Measurements from ENCODE around the gene COX6B2.

The COX6B2 gene

GRCh38 chr19:55353803-55354697 lies 469 bp downstream of the COX6B2 start:
- Histone ChIP-seq H3K9ac (ENCODE audit: low read length) (no peak overlapping the region), H3K4me3 (ENCODE audit: low read length) (peak overlapping the region; percentile 54), H3K9me3 (ENCODE audit: control insufficient read depth, low read length) (no peaks in the 10 kb centered on the region), H3K4me1 (ENCODE audit: control insufficient read depth, insufficient read depth, low read length) (no peaks in the 10 kb centered on the region), H3K36me3 (ENCODE audit: control insufficient read depth, insufficient read depth, low read length, severe bottlenecking) (no peaks in the 10 kb centered on the region), H3K27me3 (replicated peaks; ENCODE audit: control insufficient read depth, insufficient read depth, low read length) (peaks cover 37% of the 10 kb centered on the region)
- DNase-seq (ENCODE audit: low read depth) = peak; percentile 74

DNA sequence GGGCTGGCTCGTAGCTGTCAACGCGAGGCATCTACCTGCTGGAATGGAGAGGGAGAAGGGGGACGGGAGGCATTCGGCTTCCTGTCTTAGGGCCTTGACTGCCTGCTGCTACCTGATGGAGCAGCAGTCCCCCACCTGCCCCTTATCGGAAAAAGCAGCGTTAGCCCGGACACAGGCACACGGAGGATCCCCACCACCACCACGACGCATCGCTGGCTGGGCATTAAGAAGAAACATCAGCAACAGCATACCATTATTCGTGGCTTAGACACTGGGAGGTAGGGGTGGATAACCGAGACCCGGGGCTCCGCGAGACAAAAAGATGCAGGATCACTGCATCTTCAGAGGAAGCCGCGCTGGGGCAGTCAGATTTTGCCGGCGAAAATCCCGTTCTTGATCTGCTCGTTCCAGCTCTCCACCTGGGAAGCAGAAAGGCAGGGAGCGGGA lies 1.1 kb downstream of the COX6B2 start:
- H3K4me3 ChIP-seq (ENCODE audit: low read length) = peak overlapping the region; percentile 54
- no peak for DNase-seq (ENCODE audit: low read depth)
- peaks cover 37% of the 10 kb centered on the region for H3K27me3 ChIP-seq (replicated peaks; ENCODE audit: control insufficient read depth, insufficient read depth, low read length)

GRCh38 chr19:55352549-55353145 lies 1.9 kb downstream of the COX6B2 start:
- no peak overlapping the region for H3K4me3 ChIP-seq (ENCODE audit: low read length)
- H3K4me1 ChIP-seq (ENCODE audit: control insufficient read depth, insufficient read depth, low read length) = no peaks in the 10 kb centered on the region
- no peak overlapping the region for H3K9ac ChIP-seq (ENCODE audit: low read length)
- no peaks in the 10 kb centered on the region for H3K9me3 ChIP-seq (ENCODE audit: control insufficient read depth, low read length)
- no peaks in the 10 kb centered on the region for H3K36me3 ChIP-seq (ENCODE audit: control insufficient read depth, insufficient read depth, low read length, severe bottlenecking)
- H3K27me3 ChIP-seq (replicated peaks; ENCODE audit: control insufficient read depth, insufficient read depth, low read length) = peaks cover 37% of the 10 kb centered on the region
- no peak for DNase-seq (ENCODE audit: low read depth)

More for the DNA sequence above, 1.1 kb downstream of the COX6B2 start:
- no peaks in the 10 kb centered on the region for H3K36me3 ChIP-seq (ENCODE audit: control insufficient read depth, insufficient read depth, low read length, severe bottlenecking)
- no peaks in the 10 kb centered on the region for H3K9me3 ChIP-seq (ENCODE audit: control insufficient read depth, low read length)
- no peaks in the 10 kb centered on the region for H3K4me1 ChIP-seq (ENCODE audit: control insufficient read depth, insufficient read depth, low read length)
- no peak overlapping the region for H3K9ac ChIP-seq (ENCODE audit: low read length)

- Histone ChIP-seq H3K9me3 (ENCODE audit: control insufficient read depth, low read length) (no peaks in the 10 kb centered on the region), H3K36me3 (ENCODE audit: control insufficient read depth, insufficient read depth, low read length, severe bottlenecking) (no peaks in the 10 kb centered on the region), H3K4me3 (ENCODE audit: low read length) (no peak overlapping the region), H3K4me1 (ENCODE audit: control insufficient read depth, insufficient read depth, low read length) (no peaks in the 10 kb centered on the region), H3K27me3 (replicated peaks; ENCODE audit: control insufficient read depth, insufficient read depth, low read length) (peaks cover 34% of the 10 kb centered on the region), H3K9ac (ENCODE audit: low read length) (no peak overlapping the region)
- no peak for DNase-seq (ENCODE audit: low read depth)
Measured at GRCh38 chr19:55352040-55352439, 2.5 kb downstream of the COX6B2 start.

DNA sequence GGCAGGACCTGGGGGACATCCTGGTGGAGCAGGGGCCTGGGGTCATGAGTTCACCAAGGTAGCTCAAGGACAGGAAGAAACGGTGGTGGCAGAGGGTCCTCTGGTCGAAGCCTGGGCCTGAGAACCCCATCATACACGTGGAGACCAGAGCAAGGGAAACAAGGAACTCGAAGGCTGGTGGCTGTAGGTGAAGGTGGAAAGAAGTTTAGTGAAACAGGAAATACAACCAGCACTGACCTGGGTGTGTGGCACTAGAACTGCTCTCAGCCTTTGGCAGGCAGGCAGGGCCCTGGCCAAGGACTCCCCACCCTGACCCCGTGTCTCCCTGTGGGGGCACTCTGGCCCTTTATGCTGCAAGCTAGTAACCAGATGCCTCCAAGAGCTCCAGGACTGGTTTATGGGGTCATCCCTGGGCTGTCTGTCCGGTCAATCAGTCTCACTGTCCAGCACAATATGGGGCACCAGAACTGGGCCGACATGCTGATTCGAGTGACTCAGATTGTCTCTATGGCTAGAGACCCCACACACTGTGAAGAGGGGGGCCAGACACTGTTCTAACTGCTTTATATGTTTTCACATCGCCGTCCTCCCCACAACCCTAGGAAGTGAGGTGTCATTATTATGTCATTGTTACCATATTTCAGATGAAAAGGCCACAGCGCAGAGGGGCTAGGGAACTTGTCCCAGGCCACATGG lies 3.8 kb downstream of the COX6B2 start:
- Histone ChIP-seq H3K4me1 (ENCODE audit: control insufficient read depth, insufficient read depth, low read length) (peaks cover 8% of the 10 kb centered on the region), H3K9me3 (ENCODE audit: control insufficient read depth, low read length) (no peaks in the 10 kb centered on the region), H3K36me3 (ENCODE audit: control insufficient read depth, insufficient read depth, low read length, severe bottlenecking) (no peaks in the 10 kb centered on the region)

GRCh38 chr19:55348317-55349034 lies 6.0 kb downstream of the COX6B2 start:
- DNase-seq (ENCODE audit: low read depth) = no peak
- H3K4me1 ChIP-seq (ENCODE audit: control insufficient read depth, insufficient read depth, low read length) = peaks cover 15% of the 10 kb centered on the region
- H3K9ac ChIP-seq (ENCODE audit: low read length) = no peak overlapping the region
- H3K4me3 ChIP-seq (ENCODE audit: low read length) = no peak overlapping the region
- peaks cover 4% of the 10 kb centered on the region for H3K36me3 ChIP-seq (ENCODE audit: control insufficient read depth, insufficient read depth, low read length, severe bottlenecking)
- H3K27me3 ChIP-seq (replicated peaks; ENCODE audit: control insufficient read depth, insufficient read depth, low read length) = peaks cover 28% of the 10 kb centered on the region
- no peaks in the 10 kb centered on the region for H3K9me3 ChIP-seq (ENCODE audit: control insufficient read depth, low read length)

More for the DNA sequence above, 3.8 kb downstream of the COX6B2 start:
- Histone ChIP-seq H3K9ac (ENCODE audit: low read length) (no peak overlapping the region), H3K4me3 (ENCODE audit: low read length) (no peak overlapping the region), H3K27me3 (replicated peaks; ENCODE audit: control insufficient read depth, insufficient read depth, low read length) (peaks cover 33% of the 10 kb centered on the region)
- DNase-seq (ENCODE audit: low read depth) = no peak

DNA sequence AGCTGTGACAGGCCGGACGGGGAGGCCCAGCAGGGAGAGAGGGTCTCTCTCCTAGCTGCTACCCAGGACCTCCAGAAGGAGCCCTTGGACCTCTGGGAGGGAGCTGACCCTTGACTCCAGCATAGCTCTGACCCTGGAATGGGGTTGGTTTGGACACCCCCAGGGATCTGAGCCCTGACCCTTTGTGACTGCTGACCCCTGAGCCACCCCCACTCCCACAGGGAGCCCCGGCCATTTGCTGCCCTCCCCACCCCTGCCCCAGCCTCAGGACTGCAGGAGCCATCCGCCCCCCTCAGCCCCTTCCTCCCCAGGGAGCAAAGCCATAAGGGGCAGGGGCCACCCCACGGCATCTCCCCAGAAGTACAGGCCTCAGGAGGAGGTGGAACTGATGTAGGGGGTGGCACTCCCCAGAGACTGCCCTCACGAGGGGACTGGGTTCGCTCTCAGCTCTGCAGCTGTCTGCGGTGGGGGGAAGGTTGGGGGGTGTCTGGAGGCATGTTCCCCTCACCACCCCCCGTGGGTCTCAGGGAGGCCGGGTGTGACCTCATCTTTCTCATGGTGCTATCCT lies 7.0 kb downstream of the COX6B2 start:
- Histone ChIP-seq H3K4me3 (ENCODE audit: low read length) (no peak overlapping the region), H3K9me3 (ENCODE audit: control insufficient read depth, low read length) (no peaks in the 10 kb centered on the region), H3K36me3 (ENCODE audit: control insufficient read depth, insufficient read depth, low read length, severe bottlenecking) (peaks cover 13% of the 10 kb centered on the region), H3K4me1 (ENCODE audit: control insufficient read depth, insufficient read depth, low read length) (peaks cover 15% of the 10 kb centered on the region), H3K27me3 (replicated peaks; ENCODE audit: control insufficient read depth, insufficient read depth, low read length) (peaks cover 18% of the 10 kb centered on the region), H3K9ac (ENCODE audit: low read length) (no peak overlapping the region)
- no peak for DNase-seq (ENCODE audit: low read depth)

DNA sequence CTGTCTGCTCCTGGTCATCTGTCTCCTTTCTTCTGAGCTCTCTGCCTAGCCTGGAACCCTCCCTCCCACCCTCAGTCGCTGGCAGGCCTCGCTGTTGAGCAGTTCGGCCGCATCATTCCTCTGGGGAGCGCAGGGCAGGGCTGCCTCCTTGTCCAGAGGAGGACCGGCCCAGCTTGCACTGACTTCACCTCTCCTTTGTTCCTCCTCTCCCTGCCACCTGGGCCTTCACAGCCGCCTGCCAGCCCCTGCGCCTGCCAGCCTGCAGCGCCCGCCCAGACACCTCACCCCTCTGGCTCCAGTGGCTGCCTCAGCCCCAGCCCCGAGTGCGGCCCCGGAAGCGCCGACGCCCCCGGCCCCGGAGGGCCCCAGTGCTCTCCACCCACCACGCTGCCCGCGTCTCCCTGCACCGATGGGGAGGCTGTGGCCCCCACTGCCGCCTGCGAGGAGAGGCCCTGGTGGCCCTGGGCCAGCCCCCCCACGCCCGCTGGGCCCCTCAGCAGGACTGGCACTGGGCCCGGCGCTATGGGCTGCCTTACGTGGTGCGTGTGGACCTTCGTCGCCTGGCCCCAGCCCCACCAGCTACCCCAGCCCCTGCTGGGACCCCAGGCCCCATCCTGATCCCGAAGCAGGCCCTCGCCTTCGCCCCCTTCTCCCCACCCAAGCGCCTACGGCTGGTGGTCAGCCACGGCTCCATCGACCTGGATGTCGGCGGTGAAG lies 7.6 kb downstream of the COX6B2 start:
- Histone ChIP-seq H3K9me3 (ENCODE audit: control insufficient read depth, low read length) (no peaks in the 10 kb centered on the region), H3K36me3 (ENCODE audit: control insufficient read depth, insufficient read depth, low read length, severe bottlenecking) (peaks cover 13% of the 10 kb centered on the region), H3K27me3 (replicated peaks; ENCODE audit: control insufficient read depth, insufficient read depth, low read length) (peaks cover 12% of the 10 kb centered on the region), H3K4me1 (ENCODE audit: control insufficient read depth, insufficient read depth, low read length) (peaks cover 15% of the 10 kb centered on the region), H3K4me3 (ENCODE audit: low read length) (no peak overlapping the region), H3K9ac (ENCODE audit: low read length) (no peak overlapping the region)
- no peak for DNase-seq (ENCODE audit: low read depth)

DNA sequence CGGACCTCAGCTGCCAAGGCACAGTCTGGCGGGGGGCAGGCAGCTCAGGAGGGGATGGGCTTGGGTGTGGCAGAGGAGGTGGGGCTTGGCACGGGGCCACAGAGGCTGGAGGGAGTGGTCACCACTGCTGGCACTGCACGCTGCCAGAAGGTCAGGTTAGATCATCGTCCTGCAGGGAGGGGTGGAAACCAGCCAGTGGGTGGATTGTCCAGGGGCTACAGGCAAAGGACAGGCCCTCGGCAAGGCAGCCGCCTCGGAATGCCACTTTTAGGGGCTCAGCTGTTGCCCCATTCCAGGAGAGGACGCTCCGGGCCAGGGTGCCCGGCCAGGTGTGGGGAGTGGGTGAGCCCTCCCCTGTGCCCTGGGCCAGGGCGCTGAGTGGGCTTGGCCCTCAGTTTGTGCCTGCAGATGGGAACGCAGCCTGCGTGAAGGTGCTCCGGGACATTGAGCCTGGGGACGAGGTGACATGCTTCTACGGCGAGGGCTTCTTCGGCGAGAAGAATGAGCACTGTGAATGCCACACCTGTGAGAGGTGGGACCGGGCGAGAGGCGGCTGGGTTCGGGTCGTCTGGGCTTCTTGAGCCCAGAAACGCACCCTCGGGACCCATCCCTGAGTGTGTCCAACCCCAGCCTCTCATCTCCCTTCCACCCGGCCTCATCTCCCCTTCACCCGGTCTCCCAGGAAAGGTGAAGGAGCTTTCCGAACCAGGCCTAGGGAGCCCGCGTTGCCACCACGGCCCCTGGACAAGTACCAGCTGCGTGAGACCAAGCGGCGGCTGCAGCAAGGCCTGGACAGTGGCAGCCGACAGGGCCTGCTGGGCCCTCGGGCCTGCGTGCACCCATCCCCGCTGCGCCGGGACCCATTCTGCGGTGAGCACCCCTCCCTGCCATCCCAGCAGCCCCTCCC lies 8.4 kb downstream of the COX6B2 start:
- no peak for DNase-seq (ENCODE audit: low read depth)

More for the DNA sequence above, 8.4 kb downstream of the COX6B2 start:
- H3K36me3 ChIP-seq (ENCODE audit: control insufficient read depth, insufficient read depth, low read length, severe bottlenecking) = peaks cover 13% of the 10 kb centered on the region
- H3K4me1 ChIP-seq (ENCODE audit: control insufficient read depth, insufficient read depth, low read length) = peaks cover 18% of the 10 kb centered on the region
- no peaks in the 10 kb centered on the region for H3K9me3 ChIP-seq (ENCODE audit: control insufficient read depth, low read length)
- peak overlapping the region; percentile 51 for H3K9ac ChIP-seq (ENCODE audit: low read length)
- H3K4me3 ChIP-seq (ENCODE audit: low read length) = no peak overlapping the region
- peaks cover 3% of the 10 kb centered on the region for H3K27me3 ChIP-seq (replicated peaks; ENCODE audit: control insufficient read depth, insufficient read depth, low read length)
